ENCODE data around the gene TRMT1.
A peak's percentile ranks its signal among the peaks of the same experiment; 100 is the strongest.

Gene TRMT1

DNA sequence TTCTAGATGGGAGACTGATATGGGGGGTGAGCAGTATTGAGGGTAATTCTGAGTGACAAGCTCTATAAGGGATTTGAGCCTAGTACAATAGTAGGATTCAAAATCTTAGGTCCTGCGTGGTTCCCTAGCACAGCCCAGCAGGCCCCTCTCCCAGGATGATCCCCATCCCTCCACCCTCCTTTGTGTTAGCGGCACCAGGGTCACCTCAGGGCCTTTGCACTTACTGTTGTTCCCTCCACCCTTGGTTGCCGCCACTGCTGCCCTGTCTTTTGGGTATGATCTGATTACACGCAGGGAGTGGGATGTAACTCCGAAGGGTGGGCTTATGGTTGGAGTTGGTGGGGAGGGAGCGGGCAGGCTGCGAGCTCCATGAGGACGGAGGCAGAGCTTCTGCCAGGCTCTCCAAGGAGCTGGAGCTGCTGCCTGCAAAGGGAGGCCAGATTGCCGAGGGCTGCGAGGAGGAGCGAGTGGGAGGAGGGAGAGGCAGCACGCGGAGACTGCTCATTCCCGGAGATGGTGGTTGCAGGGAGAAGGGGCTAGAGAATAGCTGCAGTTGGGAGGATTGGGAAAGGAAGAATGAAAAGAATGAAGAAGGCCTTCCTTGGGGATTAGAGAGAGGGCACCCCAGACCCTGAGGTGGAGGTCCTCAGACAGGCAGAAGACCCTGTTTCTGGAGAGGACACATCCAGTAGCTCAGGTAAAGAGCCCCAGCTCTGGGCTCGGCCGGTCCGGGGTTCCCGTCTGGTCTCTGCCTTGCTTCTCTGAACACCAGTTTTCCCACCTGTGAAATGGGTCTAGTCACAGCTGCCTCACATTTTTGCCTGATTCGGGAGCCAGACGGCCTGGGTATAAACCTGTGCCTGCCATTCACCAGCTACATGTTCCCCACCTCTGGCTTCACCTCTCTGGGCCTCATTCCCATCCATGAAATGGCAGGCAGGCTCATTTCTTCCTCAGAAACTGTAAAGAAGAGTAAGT lies 6.7 kb upstream of the TRMT1 start:
- DNase-seq: no peak

DNA sequence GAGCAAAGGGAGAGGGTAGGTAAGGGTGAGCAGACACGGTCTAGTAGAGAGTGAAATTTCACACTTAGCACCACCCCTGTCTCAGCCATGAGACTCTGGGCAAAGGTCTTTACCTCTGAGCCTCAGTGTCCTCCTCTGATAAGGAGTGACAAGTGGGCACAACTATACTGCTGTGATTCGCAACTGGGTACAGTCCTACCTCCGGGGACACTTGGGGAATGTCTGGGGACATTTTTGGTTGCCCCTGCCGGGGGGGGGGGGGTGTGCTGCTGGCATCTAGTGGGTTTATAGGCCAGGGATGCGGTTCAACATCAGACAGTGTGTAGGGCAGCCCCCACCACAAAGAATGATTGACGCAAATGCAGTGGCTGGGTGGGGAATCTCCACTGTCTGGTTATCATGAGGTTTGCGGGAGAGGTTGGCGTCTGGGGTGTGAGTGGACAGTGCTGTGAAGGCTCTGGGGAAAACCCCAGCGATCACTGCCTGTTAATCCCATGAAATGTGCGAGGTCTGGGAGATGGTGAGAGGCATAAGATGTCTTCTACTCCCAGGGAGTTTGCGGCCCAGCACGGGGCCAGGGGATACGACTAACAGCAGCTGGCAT lies 5.8 kb upstream of the TRMT1 start:
- DNase-seq: no peak

DNA sequence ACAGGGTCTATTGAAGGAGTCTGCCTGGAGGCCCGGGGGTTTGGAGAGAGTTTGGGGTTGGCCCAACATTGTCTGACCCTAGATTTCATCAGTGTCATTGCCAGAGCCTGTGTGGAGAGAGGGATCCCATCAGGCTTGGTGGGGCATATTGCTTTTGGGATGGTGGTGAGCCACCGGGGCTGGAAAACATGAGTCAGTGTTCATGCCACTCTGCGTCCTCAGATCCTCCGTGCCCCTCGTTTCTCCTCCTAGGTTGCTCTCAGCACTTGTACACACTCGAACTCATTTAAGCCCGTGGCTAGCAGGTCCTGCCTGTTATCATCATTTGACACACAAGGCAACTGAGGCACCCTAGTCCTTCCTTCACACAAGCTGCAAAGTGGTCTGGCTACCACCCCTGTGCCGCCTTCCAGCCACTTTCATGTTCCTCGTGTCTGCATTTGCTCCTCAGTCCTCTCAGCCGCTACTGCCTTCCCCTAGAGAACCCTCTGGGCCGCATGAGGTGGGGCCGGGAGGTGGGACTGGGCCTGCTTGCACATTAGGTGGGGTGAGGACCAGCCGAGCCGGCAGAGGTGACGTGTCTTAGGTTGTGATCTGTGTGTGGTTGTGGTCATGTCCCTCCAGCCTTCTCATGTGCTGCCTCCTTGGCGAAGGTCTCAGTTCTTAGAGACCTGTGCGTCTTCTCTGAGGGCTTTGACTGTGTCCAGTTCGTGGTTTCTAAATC lies 5.2 kb upstream of the TRMT1 start:
- no peak for DNase-seq

DNA sequence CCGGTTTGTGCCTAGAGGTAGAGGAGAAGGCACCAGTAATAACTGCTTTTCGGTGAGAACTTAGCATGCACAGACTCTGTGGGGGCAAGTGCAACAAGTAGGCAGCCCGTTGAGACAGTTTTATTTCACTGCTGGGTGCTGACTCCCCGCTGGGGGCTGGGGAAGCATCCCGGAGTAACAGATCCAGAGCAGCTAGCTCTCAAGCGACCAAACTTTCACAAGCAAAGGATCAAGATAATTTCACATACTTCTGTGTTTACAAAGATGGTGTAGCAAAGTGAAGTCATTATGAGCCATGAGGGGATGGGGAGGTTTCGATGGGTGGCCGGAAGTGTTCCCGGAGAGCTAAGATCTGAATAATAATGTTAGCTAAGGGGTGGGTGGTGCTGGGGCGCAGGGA lies 4.3 kb upstream of the TRMT1 start:
- no peak for DNase-seq

DNA sequence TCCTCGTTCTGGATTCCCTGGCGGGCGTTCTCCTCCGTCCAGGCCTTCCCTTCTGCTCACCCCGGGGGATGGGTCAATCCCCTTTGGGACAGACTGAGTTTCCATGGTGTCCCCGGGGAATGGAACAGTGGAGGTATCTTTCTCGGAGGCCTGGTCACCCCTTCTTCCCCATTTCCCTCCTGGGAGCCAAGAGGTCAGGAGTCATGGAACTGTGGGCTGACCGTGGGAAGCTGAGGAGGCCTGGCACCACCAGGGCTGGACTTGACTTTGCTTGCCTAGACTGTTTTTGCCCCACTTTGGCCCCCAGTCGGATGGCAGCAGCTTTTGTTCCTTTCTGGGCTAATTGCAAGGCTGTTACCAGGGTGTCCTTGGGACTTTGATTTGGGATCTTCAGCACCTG lies 3.5 kb upstream of the TRMT1 start:
- no peak for DNase-seq

DNA sequence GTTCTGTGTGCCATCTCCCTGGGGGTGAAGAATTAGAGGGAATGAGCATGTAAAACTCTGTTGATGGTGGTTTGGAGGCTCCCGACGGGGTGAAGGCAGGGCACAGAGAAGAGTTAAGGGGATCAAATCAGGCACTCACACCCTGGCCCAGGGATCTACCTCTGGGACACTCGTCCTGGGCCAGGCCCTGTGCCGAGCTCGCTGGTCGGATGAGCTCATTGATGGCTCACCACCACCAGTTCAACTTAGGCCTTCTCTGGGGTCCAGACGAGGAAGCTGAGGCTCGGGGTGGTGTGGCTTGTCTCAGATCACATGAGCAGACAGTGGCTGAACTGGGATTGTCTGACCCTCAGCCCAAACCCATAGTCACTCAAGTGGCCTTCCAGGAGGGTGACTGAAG lies 3.1 kb upstream of the TRMT1 start:
- no peak for DNase-seq

DNA sequence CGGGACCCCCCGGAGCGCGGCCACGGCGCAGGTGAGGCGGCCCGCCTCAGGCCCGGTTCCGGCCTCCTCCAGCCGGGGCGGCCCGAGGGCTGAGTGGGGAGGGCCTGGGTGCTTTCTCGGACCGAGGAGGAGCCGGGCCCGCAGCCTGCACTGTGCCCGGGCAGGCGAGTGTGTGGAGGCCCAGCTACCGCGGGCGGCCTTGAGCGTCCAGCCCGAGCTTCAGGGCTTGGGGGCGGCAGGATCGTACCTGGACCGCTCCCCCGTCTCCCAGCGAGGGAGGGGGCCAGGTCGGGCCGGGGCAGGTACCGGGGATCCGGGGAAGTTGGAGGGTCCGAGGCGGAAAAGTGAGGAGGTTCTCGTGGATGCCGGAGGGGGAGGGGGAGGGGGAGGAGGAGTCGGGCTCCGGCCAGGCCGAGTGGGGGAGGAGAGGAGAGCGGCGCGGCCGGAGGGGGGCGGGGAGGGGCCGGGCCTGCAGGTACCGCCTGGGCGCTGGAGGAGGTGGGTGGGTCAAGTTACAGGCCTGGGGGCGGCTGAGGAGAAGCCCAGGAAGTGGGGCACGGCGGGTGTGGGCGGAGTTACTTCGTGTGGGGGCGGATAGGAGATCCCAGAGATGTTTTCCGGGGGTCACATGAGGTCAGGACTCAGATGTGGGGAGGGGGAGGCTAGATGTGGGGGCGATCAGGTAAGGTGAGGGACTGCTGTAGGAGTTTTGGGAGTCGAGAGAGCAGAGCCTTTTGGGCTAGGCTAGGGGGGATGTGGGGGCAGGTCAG lies 2.1 kb upstream of the TRMT1 start:
- DNase-seq: peak; percentile 7 to 68 (median 59)

DNA sequence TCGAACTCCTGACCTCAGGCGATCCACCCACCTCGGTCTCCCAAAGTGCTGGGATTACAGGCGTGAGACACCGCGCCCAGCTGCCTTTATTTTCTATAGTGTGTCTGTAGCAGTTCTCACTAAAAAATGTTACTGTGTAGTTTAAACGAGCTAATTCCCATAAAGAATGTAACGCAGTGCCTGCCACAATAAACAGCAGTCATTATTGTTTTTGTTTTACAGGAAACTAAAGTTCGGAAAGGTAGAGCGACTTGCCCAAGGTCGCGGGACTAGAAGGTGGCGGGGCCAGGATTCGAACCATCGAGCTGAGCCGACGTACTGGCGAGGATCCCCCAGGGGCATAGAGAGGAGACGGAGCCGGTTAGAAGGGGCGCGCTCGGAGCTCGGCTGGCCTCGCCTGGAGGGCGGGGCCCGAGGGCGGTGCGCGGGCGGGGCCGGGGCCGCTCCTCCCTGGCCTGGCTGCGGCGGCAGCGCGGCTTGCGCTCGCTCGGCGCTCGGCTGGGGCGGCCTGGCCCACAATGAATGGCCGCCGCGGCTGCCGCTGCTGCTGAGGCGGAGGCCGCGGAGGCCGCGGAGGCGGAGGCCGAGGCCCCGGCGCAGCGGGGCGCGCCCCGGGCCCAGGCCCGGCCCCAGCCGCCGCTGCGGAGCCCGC lies 1.4 kb upstream of the TRMT1 start, which contains the start of gene NACC1:
TSS of gene NACC1 (plus strand) at position 493 of the 652 bp plus-strand sequence. CDS start 16,944 bp downstream, outside the sequence.
- DNase-seq: peak; percentile 85 to 94 (median 94)

DNA sequence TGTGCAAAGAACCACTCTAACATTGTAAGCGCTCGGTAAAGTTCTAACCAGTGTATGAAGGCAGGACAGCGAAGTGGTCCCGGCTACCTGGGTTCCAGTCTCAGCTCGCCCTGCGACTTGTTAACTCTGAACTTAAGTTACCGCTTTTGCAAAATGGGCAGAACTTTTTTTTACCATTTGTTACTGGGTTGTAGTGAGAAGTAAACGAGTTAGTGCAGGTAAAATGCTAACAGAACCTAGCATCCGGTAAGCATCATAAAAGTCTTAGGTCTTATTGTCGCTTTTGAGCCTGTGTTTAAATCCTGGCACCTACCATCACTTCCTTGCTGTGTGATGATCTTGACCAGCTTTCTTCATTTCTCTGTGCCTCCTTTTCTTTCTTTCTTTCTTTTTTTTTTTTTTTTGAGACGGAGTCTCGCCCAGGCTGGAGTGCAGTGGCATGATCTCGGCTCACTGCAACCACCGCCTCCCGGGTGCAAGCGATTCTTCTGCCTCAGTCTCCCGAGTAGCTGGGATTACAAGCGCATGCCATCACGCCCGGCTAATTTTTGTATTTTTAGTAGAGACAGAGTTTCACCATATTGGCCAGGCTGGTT lies 734 bp upstream of the TRMT1 start:
- no peak for DNase-seq

DNA sequence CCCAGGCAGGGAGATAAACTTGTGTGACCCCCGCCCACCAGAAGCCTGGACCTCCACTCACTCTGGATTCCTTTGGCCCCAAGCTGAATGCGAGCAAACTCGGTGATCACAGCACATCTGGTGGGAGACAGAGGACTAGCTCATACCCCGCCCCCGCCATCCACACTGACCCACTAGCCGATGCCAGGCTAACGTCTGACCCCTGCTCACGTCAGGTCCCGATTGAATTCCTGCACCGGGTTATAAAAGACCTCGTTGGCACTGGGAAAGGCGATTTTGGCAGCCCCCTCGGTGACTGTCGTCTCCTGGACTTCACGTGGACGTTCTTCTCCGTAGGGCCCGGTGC lies 631 bp downstream of the TRMT1 start:
- no peak for DNase-seq

DNA sequence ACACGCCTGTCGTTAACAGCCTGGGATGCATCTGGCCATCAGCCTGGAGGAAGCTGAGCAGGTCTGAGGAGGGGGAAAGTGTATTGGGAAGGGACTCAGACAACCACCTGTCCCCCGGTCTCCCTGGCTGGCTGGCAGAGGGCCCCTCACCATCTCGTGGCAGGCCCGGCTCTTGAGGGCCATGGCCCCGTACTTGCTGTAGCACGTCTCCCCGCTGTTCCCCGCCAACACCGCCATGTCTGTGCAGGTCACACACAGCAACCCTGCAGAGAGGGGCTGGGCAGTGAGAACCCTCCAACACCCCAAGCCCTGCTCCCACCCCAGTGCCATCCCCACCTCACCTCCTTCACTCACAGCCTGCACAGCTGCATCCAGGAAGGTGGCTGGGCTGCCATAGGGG lies 4.0 kb downstream of the TRMT1 start:
- DNase-seq: no peak

DNA sequence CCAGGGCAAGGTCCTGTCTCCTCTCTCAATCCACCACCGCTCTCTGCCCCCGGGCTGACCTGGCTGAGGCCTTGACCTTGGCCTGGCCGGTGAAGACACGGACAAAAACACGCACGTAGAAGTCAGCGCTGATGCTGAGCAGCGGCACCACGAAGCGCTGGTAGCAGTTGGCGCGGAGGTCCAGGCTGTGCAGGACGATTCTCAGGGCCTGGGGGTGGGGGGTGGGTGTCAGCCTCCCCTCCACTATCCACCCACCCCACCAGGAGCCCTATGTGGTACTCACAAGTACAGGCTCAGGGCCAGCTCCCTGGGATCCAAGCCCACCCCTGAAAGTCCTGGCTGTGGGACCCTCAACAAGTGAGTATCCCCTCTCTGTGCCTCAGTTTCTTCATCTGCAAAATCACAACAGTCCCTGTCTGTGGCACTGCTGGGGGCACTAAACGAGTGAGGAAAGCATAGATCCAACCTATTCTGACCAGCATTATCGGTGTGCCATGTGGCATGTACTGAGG lies 6.4 kb downstream of the TRMT1 start:
- no peak for DNase-seq

DNA sequence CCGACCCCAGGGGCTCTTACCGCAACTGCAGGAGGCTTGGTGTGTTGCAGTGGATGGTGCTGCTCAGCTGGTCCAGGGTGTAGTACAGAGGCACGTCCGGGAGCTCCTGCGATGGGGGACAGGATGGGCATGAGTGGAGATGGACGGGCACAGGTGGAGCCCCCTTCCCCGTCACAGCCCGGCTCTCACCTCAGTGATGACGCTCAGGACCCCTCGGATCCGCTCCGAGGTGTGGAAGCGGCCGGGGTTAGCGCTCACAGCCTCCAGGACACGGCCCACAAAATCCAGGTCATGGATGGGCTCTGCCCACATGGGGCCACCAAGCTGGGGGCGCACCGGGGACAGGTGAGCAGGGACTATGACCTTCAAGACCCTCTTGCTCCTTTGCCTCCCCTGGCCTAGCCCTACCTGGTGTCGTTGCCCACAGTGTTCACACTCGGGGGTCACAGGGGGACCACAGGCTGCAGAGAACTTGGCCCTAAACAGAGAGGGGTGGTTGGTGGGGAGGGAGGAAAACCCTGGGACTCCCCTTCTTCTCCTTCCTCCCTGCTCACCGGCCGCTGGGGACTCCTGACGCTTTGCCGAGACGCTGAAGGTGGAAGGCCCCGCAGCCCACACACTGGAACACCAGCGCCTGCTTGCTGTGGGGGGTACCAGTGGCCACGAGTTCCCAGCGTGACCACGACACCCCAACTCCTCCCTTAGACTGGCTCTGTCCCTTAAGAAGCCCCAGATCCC lies 7.0 kb downstream of the TRMT1 start:
- no peak for DNase-seq

DNA sequence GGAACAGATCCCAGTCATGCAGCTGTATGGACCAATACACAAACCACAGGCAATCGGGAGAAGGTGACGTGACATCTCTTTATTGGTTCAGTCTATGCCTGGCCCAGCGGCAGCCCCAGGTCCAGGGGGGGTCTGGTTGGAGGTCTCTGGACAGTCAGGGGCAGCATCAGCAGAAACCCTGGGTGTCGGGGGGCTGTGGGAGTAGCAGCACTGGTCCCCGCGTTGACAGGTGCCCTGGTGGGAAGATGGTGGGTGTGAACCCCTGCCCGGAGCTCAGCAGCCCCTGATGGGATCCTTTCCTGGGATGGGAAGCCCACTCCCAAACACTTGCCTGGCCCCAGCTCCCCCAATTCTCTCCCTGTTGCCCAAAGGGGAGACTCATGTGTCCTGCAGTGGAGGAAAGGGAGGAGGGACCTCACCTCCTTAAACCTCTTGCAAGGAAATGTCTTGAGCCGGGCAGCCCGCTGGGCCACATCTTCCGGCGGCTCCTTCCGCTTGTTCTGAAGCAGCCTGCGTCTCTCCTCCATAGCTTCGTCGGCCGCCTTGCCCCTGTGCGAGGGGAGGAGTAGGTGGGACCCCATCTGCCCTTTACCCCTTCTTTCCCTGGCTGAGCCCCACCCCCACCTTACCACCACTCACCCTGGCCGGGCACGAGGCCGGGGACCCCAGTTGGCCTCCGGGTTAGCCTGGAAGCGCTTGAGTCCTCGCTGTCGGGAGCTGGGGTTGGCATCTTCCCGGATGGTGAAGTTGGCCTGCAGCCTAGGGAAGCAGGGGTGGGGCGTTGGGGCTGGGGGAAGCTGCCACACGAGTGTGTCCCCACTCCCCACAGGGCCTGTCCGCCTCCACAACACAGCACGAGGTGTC lies 11.5 kb downstream of the TRMT1 start:
- DNase-seq: no peak

DNA sequence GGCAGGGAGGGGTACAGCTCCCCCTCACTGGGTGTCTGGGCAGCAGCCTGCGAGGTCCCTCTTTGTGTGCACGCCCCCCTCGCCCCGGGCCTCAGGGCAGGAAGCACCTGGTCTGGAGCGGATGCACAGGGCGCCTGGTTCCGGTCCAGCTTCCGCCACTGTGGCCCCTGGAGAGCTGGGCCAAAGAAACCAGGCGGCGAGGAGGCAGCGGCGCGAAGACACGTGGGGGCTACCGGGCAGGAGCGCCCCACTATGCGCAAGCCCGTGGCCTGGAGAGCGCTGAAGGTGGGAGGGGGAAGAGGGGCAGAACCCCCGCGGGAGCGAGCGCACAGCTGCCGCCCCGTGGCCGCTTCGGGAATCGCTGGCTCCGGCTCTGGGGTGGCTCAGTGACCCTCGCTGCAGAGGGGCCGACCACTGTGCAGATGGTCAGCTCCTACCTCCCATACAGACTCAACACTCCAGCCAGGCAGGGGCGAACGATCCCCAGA lies 12.1 kb downstream of the TRMT1 start:
- DNase-seq: no peak

DNA sequence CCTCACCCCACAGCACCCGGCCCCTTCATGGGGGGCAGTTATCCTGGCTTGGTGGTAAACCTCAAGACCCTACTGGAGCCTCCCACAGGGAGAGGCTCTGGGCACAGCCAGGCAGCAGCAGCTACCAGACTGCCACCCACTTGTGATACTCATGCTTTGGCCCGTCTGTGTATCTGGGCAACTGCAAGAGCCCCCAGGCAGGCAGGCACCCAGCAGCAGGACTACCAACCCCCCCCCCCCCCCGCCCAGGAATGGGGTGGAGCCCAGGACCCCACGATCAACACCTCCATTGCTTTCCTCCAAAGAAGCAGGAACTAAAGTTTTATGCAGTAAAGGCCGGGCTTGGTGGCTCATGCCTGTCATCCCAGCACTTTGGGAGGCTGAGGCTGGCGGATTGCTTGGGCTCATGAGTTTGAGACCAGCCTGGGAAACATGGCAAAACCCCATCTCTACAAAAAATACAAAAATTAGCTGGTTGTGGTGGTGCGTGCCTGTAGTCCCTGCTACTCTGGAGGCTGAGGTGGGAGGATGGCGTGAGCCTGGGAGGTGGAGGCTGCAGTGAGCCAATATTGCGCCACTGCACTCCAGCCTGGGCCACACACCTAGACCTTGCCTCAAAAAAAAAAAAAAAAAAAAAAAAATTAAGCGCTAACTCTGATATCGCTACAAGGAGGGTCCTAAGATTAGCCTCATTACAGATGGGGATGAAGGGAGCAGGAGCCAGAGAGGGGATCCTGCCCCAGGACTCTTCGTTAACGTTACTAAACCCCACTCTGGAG lies 12.8 kb downstream of the TRMT1 start:
- no peak for DNase-seq

DNA sequence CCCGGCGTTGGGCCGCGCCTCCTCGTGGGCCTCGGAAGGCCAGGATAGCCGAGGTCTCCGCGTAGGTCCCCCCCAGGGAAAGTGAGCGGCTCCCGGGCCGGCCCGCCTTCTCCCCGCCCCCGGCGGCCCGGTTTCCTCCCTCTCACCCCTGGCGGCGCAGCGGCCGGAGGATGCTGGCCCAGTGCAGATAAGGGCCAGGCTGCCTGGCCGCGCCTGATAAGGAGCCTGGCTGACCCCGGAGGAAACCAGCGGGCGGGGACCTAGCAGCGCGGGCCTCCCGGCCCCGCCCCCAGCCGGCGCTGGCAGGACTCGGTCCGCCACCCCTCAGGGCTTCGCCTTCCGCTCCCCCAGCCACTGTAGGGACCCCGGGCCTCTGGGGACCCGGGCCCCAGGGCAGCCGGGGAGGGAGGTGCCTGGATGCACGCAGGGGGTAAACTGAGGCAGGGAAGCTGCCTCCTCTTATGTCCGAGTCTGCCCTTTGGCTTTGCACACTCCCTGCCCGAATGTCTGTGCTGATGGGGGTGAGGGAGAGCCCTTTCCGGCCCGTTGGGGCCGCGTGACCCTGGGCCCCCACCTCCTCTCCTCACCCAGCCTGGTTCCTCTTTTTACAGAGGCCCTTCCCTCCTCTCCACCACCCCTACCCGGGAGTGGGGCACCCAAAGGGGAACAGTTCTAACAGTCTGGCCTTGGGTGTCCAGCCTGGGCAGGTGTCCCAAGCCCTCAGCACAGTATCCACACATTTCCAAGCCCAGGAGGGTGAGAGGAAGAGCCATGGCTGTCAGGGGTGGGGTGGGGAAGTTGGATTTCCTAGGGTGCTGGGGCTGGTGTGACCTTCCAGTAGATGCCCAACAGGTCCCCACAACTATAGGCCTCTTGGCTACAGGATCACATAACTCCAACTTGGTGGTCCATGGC lies 13.6 kb downstream of the TRMT1 start, which contains the start of gene LYL1:
TSS of gene LYL1 (minus strand) at position 193 of the 915 bp plus-strand sequence. CDS start 1,687 bp downstream, outside the sequence.
- DNase-seq: no peak

DNA sequence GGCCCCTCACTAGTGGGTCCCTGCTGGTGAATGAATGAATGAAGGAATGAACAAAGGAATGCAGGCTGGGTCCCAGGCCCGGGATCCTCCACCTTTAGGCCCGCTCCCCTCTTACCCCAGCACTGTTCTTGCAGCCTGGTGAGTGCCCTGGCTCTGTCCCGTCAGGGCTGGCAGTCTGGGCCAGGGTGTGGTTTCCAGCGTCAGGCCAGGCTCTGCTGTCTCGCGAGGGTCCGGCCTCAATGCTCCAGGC lies 14.2 kb downstream of the TRMT1 start:
- no peak for DNase-seq
